GM12801 (cell line): ENCODE results near the gene CTBP2.

Source experiments
- CTCF ChIP-seq: IDR thresholded peaks from one replicate; pipeline ENCODE4 v1.5.1; 2011; ENCODE audit warnings: control low read depth; ENCODE audit not compliant: insufficient read length; ENCODE audit errors: extremely low read depth

CTBP2 gene

DNA sequence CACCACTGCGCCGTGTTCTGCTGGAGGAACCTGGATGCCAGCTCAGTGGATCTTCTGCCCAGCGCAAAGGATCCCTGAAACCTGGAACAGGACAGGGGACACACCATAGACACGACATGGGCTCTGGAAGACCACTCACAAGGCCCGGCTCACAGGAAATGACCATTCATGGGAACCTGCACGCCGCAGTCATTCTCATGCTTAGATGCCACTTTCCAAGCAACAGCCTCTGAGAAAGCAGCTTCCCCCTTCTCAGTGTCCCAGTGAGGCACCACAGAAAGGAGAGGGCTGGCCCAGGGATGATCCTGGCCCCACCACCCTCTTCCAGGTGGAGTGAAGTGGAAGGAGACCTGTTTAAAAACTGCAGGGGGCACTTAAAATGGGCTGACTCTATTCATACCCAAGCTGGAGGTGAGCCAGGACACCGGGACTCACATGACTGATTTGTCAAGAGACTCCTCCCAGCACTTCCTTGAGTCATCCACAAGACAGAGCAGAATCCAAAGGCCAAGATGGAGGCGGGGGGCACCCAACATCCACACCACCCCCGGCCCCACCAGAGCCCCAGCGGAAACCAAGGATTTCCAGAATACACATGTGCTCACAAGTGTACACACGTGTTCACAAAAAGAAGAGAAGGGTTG lies 11.2 kb downstream of the CTBP2 start:
- no peak for TF ChIP-seq CTCF

GRCh38 chr10:125148528-125148927 lies 11.8 kb downstream of the CTBP2 start:
- TF ChIP-seq CTCF: no peak

DNA sequence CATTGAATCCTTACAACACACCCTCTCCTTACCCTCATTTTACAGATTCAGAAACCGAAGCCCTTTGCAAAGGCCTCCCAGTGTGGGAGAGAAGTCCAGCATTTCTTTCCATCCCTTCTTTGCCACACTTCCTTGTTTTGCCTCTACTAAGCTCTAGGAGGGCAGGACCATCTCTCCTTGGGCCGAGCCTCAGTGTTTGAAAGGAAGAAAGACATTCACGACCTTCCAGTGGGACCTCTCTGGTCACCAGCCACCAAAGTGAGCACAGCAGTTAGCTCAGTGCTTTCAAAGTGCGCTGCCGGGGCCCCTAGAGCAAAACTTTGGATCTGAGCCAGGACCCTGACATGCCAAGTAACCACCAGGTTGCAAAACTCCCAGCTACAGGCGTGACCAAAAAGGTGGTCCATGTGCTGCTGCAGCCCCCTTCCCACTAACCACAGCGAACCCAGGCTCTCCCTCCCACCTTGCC lies 12.4 kb downstream of the CTBP2 start:
- TF ChIP-seq CTCF: no peak

DNA sequence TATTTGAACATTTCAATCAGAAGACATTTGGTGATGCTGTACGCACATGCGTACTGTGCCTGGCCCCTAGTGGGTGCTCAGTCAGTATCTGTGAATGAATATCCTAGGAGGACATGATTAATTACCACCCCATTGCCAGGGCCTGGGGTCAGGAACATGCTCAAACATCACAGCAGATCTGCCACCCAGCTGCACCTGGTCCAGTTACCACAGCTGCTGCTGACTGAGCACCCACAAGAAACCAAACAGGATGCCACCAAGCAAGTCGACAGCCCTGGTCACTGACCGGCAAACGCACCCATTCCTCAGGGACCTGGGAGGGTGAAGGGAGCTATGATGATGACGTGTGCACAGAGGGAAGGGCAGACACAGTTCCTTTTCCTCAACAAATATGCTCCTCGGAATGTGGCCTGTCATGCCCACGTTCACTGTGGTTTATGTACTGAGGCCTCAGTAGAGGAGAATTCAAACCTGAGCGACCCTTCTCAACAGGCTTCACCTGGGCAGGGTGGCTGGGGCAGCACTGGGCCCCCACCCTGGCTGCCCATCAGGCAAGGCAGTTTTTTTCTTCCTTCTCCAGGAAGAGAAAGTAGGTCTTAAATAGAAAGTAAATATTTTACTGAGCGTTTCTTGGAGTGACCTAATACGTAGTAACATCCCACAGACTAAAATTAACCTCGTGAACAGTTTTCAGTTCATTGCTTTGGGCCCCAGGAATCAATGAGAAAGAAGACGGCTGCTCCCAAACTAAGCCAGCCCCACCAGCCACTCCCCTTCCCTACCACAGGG lies 13.4 kb downstream of the CTBP2 start:
- TF ChIP-seq CTCF: no peak

GRCh38 chr10:125145636-125146035 lies 14.7 kb downstream of the CTBP2 start:
- TF ChIP-seq CTCF: no peak

GRCh38 chr10:125144693-125145623 lies 15.4 kb downstream of the CTBP2 start:
- TF ChIP-seq CTCF: no peak

- no peak for TF ChIP-seq CTCF
Measured at GRCh38 chr10:125144206-125144605, 16.2 kb downstream of the CTBP2 start.
